GM21447 (cell line): ENCODE data around the gene UNC5B.
"Not testable (repeated sequence)": the region's sequence is repeated elsewhere in the genome, so short reads cannot be mapped to it uniquely, and the experiment has no call there.

ENCODE experiments used
- ATAC-seq: cut with Tn5 transposase; IDR thresholded peaks from one replicate; pipeline ENCODE4 v1.9.1; 2021; ENCODE audit not compliant: unreplicated experiment

UNC5B gene

GRCh38 chr10:71295641-71296040 is 83.3 kb downstream of the UNC5B start:
- ATAC-seq = no peak

- ATAC-seq = no peak
Measured at GRCh38 chr10:71296086-71296485, 83.7 kb downstream of the UNC5B start.

GRCh38 chr10:71296811-71297210 is 84.4 kb downstream of the UNC5B start:
- not testable (repeated sequence) for ATAC-seq

- no peak for ATAC-seq
Measured at GRCh38 chr10:71297343-71297742, 85.0 kb downstream of the UNC5B start.

- ATAC-seq = no peak
Measured at GRCh38 chr10:71299071-71299785, 86.9 kb downstream of the UNC5B start.

GRCh38 chr10:71300555-71301370 is 88.4 kb downstream of the UNC5B start:
- no peak for ATAC-seq

- no peak for ATAC-seq
Measured at GRCh38 chr10:71301371-71301916, 89.1 kb downstream of the UNC5B start.

- ATAC-seq = no peak
Measured at GRCh38 chr10:71302451-71302850, 90.1 kb downstream of the UNC5B start.

GRCh38 chr10:71302874-71303568 is 90.7 kb downstream of the UNC5B start:
- ATAC-seq = no peak

GRCh38 chr10:71303569-71303907 is 91.2 kb downstream of the UNC5B start:
- no peak for ATAC-seq

GRCh38 chr10:71304914-71305313 is 92.5 kb downstream of the UNC5B start:
- ATAC-seq = no peak

GRCh38 chr10:71306979-71307378 is 94.6 kb downstream of the UNC5B start:
- no peak for ATAC-seq

GRCh38 chr10:71307469-71308085 is 95.2 kb downstream of the UNC5B start:
- no peak for ATAC-seq

GRCh38 chr10:71308244-71308643 is 95.9 kb downstream of the UNC5B start:
- no peak for ATAC-seq

GRCh38 chr10:71308985-71309384 is 96.6 kb downstream of the UNC5B start:
- ATAC-seq = no peak

- no peak for ATAC-seq
Measured at GRCh38 chr10:71309919-71310318, 97.5 kb downstream of the UNC5B start.

GRCh38 chr10:71312220-71312619 is 99.8 kb downstream of the UNC5B start:
- no peak for ATAC-seq

- no peak for ATAC-seq
Measured at GRCh38 chr10:71312811-71313789, 100.7 kb downstream of the UNC5B start.

GRCh38 chr10:71314028-71314693 is 101.8 kb downstream of the UNC5B start:
- ATAC-seq = no peak
